Dermis lymphatic vessel endothelial cell (primary cell): ENCODE measurements around the gene NIT2. TPM values are rescaled to one million over a fixed set of nuclear protein-coding genes. Genes with fewer than 3 reads are reported as not detected.

Experiments used
- total RNA-seq: library from RNA; depleted of rRNA; stranded (reverse); fragments of >200 nt; gene quantifications from 2 replicates; pipeline ENCODE4 v1.2.1, GENCODE V29; 2014

The NIT2 gene
- total RNA-seq: 7.0 and 8.7 TPM in 2 replicates

GRCh38 chr3:100334488-100335351 is at the start of gene NIT2:
Gene NIT2, plus strand, starts transcription at chr3:100334757. Its CDS starts 35 bp downstream, at chr3:100334792.

GRCh38 chr3:100400780-100401673 is 66.5 kb downstream of the NIT2 start, which contains the start of the genes LNP1 and TOMM70:
Gene LNP1, plus strand, starts transcription at chr3:100401539. Its CDS starts 28,191 bp downstream, at chr3:100429730.
Gene TOMM70, minus strand, starts transcription at chr3:100401089. Its CDS starts 140 bp downstream, at chr3:100400949.

Other genes with a start within 250 kb of the NIT2 start
- gene FILIP1L, start 220.3 kb upstream of the NIT2 start, total RNA-seq: 11.2 and 24.9 TPM in 2 replicates
- 35.3 and 40.9 TPM in 2 replicates for gene TBC1D23, start 73.8 kb upstream of the NIT2 start, total RNA-seq
- 26.3 and 36.9 TPM in 2 replicates for gene TOMM70, start 66.3 kb downstream of the NIT2 start, total RNA-seq
- 0.34 and 0.76 TPM in 2 replicates for gene LNP1, start 66.8 kb downstream of the NIT2 start, total RNA-seq
- 12.0 and 13.9 TPM in 2 replicates for gene TMEM45A, start 157.9 kb downstream of the NIT2 start, total RNA-seq